PC-9 (cell line): ENCODE measurements around the gene ZFPL1. TPM values are rescaled to one million over a fixed set of nuclear protein-coding genes. Genes with fewer than 3 reads are reported as not detected.

Experiments used
- BruUV-seq: library from RNA; stranded (reverse); fragments of 400-500 nt; replicated peaks from 2 replicates; lab custom pipeline; 2021; lab: Mats Ljungman, UMichigan
- CTCF ChIA-PET: fragments of 300-600 bp; sonication (Branson Sonifier 250); formaldehyde crosslinking; loops from one replicate; lab custom pipeline; 2022; ENCODE audit warnings: antibody characterized with exemption; lab: Charles Lee
- POLR2A ChIA-PET: fragments of 300-600 bp; sonication (Branson Sonifier 250); formaldehyde crosslinking; loops from one replicate; lab custom pipeline; 2022; ENCODE audit warnings: antibody characterized with exemption; ENCODE audit not compliant: unreplicated experiment; lab: Charles Lee
- DNase-seq, 2 experiments: peaks; one replicate each; pipeline versions ENCODE4 v3.0.0 to v3.0.0-alpha.2; 2015 to 2022; ENCODE audit warnings: mixed read lengths in 1 of 2
- H2AFZ ChIP-seq: fragments of 200-600 bp; sonication (generic); 2 replicates; pipeline ENCODE4 v1.8.1; 2017; ENCODE audit warnings: antibody characterized with exemption
- H3F3A ChIP-seq: fragments of 200-600 bp; sonication (generic); 2 replicates; pipeline ENCODE4 v1.8.1; 2017; ENCODE audit warnings: antibody characterized with exemption, mild to moderate bottlenecking, low read depth; ENCODE audit not compliant: insufficient read depth
- H3K27ac ChIP-seq: fragments of 200-600 bp; sonication (generic); 2 replicates; pipeline ENCODE4 v1.6.1; 2016; ENCODE audit warnings: mixed run types
- H3K27me3 ChIP-seq: fragments of 200-600 bp; sonication (generic); 2 replicates; pipeline ENCODE4 v1.6.1; 2016; ENCODE audit warnings: low read depth, mixed run types; ENCODE audit not compliant: insufficient read depth
- H3K36me3 ChIP-seq: fragments of 200-600 bp; sonication (generic); 2 replicates; pipeline ENCODE4 v1.6.1; 2016; ENCODE audit warnings: low read depth, mixed run types
- H3K4me1 ChIP-seq: fragments of 200-600 bp; sonication (generic); replicated peaks from 2 replicates; pipeline ENCODE4 v1.6.1; 2016; ENCODE audit warnings: mixed run types; ENCODE audit not compliant: insufficient read depth
- H3K4me2 ChIP-seq: fragments of 200-600 bp; sonication (generic); 2 replicates; pipeline ENCODE4 v1.6.1; 2017; ENCODE audit warnings: mixed run types
- H3K4me3 ChIP-seq: fragments of 200-600 bp; sonication (generic); 2 replicates; pipeline ENCODE4 v1.6.1; 2016; ENCODE audit warnings: mixed run types
- H3K79me2 ChIP-seq: fragments of 200-600 bp; sonication (generic); 2 replicates; pipeline ENCODE4 v1.6.1; 2017; ENCODE audit warnings: low read depth, mixed run types
- H3K9me2 ChIP-seq: fragments of 200-600 bp; sonication (generic); 2 replicates; pipeline ENCODE4 v1.8.1; 2017; ENCODE audit warnings: mild to moderate bottlenecking; ENCODE audit not compliant: insufficient read depth
- H3K9me3 ChIP-seq: fragments of 200-600 bp; sonication (generic); 2 replicates; pipeline ENCODE4 v1.8.1; 2016; ENCODE audit warnings: low read depth; ENCODE audit not compliant: insufficient read depth
- H4K20me1 ChIP-seq: fragments of 200-600 bp; sonication (generic); 2 replicates; pipeline ENCODE4 v1.8.1; 2017; ENCODE audit not compliant: insufficient read depth
- EZH2 ChIP-seq: fragments of 200-600 bp; sonication (generic); IDR thresholded peaks from 2 replicates; pipeline ENCODE4 v1.8.0; 2017; ENCODE audit warnings: antibody characterized with exemption, low read depth
- intact Hi-C: fragments of 100-400 bp; cut with micrococcal nuclease; formaldehyde crosslinking; loops from one replicate; pipeline ENCODE4 v1.10.0; 2022; ENCODE audit not compliant: unreplicated experiment
- total RNA-seq: library from RNA; stranded (reverse); gene quantifications from 2 replicates; pipeline ENCODE4 v1.2.3, GENCODE V29; 2021
- TF ChIP-seq, protein P1 (sequence below): fragments of 200-600 bp; sonication (generic); conservative IDR thresholded peaks from 2 replicates; pipeline ENCODE4 v1.6.1; 2017; ENCODE audit warnings: mixed run types, antibody characterized with exemption, mild to moderate bottlenecking, moderate library complexity

The ZFPL1 gene
- total RNA-seq, 1 experiment from 2014 or later, result 68.2 TPM

DNA sequence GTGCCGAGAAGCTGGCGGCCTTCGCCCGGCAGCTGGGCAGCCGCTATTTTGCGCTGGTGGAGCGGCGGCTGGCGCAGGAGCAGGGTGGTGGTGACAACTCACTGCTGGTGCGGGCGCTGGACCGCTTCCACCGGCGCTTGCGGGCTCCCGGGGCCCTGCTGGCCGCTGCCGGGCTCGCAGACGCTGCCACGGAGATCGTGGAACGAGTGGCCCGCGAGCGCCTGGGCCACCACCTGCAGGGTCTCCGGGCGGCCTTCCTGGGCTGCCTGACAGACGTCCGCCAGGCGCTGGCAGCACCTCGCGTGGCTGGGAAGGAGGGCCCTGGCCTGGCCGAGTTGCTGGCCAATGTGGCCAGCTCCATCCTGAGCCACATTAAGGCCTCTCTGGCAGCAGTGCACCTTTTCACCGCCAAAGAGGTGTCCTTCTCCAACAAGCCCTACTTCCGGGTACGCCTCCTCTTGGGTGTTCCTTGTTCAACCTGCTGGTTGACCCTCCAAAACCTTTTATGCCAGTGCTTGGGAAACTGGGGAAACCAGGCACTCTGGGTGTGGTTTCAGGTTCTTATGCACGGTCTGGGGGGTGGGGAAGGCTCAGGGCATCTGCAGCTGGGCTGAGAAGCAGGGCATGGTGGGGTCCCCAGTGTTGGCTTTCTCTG lies 24.6 kb downstream of the ZFPL1 start:
- no peak overlapping the region for H3K27ac ChIP-seq
- POLR2A ChIA-PET, result interaction anchor here (0.6 kb wide), 2 partner anchors 74 to 99 kb away, joined by 3 to 4 read pairs; no protein-coding TSS in a partner anchor
- H2AFZ ChIP-seq, result no peak overlapping the region
- H3K4me3 ChIP-seq, result no peak overlapping the region
- intact Hi-C loops, result no loop called here
- CTCF ChIA-PET, result interaction anchor here (0.5 kb wide), 1 partner anchor 412 kb away, joined by 4 read pairs; no protein-coding TSS in a partner anchor
- no peak overlapping the region for H3K4me2 ChIP-seq
- no peaks in the 10 kb centered on the region; the same call in 1 of the 2 replicates for H4K20me1 ChIP-seq
- H3K27me3 ChIP-seq, result no peaks in the 10 kb centered on the region
- TF ChIP-seq, protein P1, sequence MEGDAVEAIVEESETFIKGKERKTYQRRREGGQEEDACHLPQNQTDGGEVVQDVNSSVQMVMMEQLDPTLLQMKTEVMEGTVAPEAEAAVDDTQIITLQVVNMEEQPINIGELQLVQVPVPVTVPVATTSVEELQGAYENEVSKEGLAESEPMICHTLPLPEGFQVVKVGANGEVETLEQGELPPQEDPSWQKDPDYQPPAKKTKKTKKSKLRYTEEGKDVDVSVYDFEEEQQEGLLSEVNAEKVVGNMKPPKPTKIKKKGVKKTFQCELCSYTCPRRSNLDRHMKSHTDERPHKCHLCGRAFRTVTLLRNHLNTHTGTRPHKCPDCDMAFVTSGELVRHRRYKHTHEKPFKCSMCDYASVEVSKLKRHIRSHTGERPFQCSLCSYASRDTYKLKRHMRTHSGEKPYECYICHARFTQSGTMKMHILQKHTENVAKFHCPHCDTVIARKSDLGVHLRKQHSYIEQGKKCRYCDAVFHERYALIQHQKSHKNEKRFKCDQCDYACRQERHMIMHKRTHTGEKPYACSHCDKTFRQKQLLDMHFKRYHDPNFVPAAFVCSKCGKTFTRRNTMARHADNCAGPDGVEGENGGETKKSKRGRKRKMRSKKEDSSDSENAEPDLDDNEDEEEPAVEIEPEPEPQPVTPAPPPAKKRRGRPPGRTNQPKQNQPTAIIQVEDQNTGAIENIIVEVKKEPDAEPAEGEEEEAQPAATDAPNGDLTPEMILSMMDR, result no peak
- TF ChIP-seq EZH2, result no peak
- H3K4me1 ChIP-seq, result peaks cover 24% of the 10 kb centered on the region
- no peaks in the 10 kb centered on the region for H3K9me2 ChIP-seq
- no TSS peak for BruUV-seq
- peaks cover 8% of the 10 kb centered on the region; the same call in 1 of the 2 replicates for H3K79me2 ChIP-seq
- no peaks in the 10 kb centered on the region for H3K9me3 ChIP-seq
- peak; percentile 46 to 80 for DNase-seq
- H3K36me3 ChIP-seq, result no peaks in the 10 kb centered on the region
- peaks cover 33% of the 10 kb centered on the region for H3F3A ChIP-seq

DNA sequence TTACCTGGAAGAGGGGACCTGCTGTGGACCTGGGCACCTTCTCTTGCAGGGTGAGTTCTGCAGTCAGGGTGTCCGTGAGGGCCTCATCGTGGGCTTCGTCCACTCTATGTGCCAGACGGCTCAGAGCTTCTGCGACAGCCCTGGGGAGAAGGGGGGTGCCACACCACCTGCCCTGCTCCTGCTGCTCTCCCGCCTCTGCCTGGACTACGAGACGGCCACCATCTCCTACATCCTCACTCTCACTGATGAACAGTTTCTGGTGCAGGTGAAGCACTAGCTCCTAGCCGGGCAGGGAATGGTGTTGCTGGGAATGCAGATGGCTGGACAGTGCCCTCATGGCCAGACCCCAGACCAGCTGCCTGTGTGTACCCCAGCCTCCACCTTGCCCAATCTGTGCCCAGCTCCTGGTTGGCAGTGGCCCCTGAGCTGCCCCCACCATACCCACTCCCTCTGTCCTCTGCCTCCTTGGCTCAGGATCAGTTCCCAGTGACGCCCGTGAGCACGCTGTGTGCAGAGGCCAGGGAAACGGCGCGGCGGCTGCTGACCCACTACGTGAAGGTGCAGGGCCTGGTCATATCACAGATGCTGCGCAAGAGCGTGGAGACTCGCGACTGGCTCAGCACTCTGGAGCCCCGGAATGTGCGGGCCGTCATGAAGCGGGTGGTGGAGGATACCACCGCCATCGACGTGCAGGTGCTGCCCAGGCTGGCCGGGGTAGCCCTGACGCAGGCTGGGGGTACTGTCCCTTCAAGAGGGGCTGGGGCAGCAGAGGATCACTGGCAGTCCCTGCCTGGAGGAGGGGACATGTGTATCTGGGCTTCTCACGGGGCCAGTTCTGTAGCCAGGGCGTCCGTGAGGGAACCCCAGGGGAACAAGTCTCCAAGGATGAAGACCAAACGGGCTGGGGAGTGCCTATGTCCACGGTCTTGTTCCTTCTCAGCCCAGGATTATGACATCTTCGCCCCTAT lies 25.5 kb downstream of the ZFPL1 start:
- ChIA-PET CTCF (interaction anchor here (1.0 kb wide), 1 partner anchor 145 kb away, joined by 5 read pairs; no protein-coding TSS in a partner anchor), POLR2A (interaction anchor here (0.6 kb wide), 3 partner anchors 10 to 73 kb away, joined by 3 to 13 read pairs (median 3); no protein-coding TSS in a partner anchor)
- intact Hi-C loops, result loop anchor here (1.0 to 5.0 kb wide), 3 partner anchors 145 to 263 kb away; partner anchors contain the start of gene DPF2
- Histone ChIP-seq H2AFZ (no peak overlapping the region), H3F3A (peaks cover 41% of the 10 kb centered on the region), H3K4me2 (no peak overlapping the region), H3K9me3 (no peaks in the 10 kb centered on the region), H4K20me1 (no peaks in the 10 kb centered on the region), H3K36me3 (no peaks in the 10 kb centered on the region), H3K79me2 (peaks cover 8% of the 10 kb centered on the region; the same call in 1 of the 2 replicates), H3K27me3 (no peaks in the 10 kb centered on the region), H3K9me2 (no peaks in the 10 kb centered on the region), H3K4me3 (no peak overlapping the region), H3K4me1 (peaks cover 27% of the 10 kb centered on the region), H3K27ac (no peak overlapping the region)
- BruUV-seq, result no TSS peak
- DNase-seq, result no peak
- TF ChIP-seq EZH2, result no peak
- TF ChIP-seq, protein P1, result no peak

DNA sequence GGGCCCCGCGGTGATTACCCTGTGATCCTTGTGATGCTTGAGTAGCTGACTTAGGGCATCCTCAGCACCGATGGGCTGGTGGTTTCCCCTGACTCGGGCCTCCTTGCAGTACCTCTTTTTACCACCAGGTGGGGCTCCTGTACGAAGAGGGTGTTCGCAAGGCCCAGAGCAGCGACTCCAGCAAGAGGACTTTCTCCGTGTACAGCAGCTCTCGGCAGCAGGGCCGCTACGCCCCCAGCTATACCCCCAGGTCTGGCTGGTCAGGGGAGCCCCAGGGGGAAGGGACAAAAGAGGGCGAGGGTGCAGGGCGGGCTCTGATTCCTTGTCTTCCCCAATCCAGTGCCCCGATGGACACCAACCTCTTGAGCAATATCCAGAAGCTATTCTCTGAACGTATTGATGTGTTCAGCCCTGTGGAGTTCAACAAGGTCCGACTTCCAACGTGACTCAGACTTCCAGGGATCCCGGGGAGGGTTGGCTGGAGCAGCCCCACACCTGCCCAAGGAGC lies 26.4 kb downstream of the ZFPL1 start:
- ChIA-PET CTCF (interaction anchor here (0.6 to 1.0 kb wide), 4 partner anchors 63 to 265 kb away, joined by 3 to 5 read pairs (median 4); no protein-coding TSS in a partner anchor), POLR2A (interaction anchor here (0.5 to 0.7 kb wide), 8 partner anchors 9 to 345 kb away, joined by 3 to 13 read pairs (median 3); partner anchors contain the start of genes CDC42EP2 and POLA2)
- Histone ChIP-seq H3F3A (peaks cover 44% of the 10 kb centered on the region), H3K27ac (no peak overlapping the region), H4K20me1 (no peaks in the 10 kb centered on the region), H3K4me2 (peak overlapping the region; percentile 66), H3K27me3 (no peaks in the 10 kb centered on the region), H3K4me1 (peaks cover 28% of the 10 kb centered on the region), H3K9me3 (no peaks in the 10 kb centered on the region), H2AFZ (no peak overlapping the region), H3K79me2 (peaks cover 16% of the 10 kb centered on the region), H3K36me3 (no peaks in the 10 kb centered on the region), H3K9me2 (no peaks in the 10 kb centered on the region), H3K4me3 (no peak overlapping the region)
- TF ChIP-seq, protein P1, result peak; percentile 100
- no peak for TF ChIP-seq EZH2
- no TSS peak for BruUV-seq
- peak; percentile 76 to 92 for DNase-seq
- intact Hi-C loops, result loop anchor here (1.0 to 5.0 kb wide), 3 partner anchors 144 to 264 kb away; partner anchors contain the start of gene DPF2
